GM21717 (cell line): ENCODE measurements around the gene KCNMB2.
"Not testable (repeated sequence)": the region's sequence is repeated elsewhere in the genome, so short reads cannot be mapped to it uniquely, and the experiment has no call there.

Experiments
- ATAC-seq: cut with Tn5 transposase; IDR thresholded peaks from one replicate; pipeline ENCODE4 v1.9.1; 2021; ENCODE audit warnings: mild to moderate bottlenecking, moderate library complexity; ENCODE audit not compliant: unreplicated experiment

Gene KCNMB2

DNA sequence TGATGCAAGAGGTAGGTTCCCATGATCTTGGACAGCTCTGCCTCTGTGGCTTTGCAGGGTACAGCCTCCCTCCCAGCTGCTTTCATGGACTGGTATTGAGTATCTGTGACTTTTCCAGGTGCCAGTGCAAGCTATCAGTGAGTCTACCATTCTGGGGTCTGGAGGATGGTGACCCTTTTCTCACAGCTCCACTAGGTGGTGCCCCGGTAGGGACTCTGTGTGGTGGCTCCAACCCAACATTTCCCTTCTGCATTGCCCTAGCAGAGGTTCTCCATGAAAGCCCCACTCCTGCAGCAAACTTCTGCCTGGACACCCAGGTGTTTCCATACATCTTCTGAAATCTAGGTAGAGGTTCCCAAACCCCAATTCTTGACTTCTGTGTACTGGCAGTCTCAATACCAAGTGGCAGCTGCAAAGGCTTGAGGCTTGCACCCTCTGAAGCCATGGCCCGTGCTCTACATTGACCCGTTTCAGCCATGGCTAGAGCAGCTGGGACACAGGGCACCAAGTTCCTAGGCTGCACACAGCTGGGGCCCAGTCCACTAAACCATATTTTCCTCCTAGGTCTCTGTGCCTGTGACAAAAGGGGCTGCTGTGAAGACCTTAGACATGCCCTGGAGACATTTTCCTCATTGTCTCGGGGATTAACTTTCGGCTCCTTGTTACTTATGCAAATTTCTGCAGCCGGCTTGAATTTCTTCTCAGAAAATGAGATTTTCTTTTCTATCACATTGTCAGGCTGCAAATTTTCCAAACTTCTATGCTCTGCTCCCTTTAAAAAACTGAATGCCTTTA is 209.8 kb downstream of the KCNMB2 start:
- ATAC-seq = not testable (repeated sequence)

- no peak for ATAC-seq
These were observed 212.6 kb downstream of the KCNMB2 start for GRCh38 chr3:178748874-178749273.

DNA sequence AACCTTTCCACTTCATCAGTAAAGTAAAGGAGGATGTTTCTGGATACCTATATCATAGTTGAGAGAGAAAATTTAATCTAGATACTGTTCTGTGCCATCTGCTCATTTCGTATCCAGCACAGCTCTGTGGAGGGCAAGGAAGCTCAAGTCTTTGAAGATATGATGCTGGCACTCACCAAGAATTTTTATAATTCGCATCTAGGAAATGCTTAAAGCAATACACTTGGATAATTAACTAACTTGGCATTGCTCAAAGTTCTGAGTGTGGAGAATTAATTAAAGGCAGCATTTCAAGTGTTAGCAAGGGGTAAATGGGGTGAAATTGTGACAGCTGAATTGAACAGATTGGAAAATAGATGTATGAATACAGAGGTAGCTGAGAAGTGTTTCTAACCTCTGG is 213.2 kb downstream of the KCNMB2 start:
- no peak for ATAC-seq

DNA sequence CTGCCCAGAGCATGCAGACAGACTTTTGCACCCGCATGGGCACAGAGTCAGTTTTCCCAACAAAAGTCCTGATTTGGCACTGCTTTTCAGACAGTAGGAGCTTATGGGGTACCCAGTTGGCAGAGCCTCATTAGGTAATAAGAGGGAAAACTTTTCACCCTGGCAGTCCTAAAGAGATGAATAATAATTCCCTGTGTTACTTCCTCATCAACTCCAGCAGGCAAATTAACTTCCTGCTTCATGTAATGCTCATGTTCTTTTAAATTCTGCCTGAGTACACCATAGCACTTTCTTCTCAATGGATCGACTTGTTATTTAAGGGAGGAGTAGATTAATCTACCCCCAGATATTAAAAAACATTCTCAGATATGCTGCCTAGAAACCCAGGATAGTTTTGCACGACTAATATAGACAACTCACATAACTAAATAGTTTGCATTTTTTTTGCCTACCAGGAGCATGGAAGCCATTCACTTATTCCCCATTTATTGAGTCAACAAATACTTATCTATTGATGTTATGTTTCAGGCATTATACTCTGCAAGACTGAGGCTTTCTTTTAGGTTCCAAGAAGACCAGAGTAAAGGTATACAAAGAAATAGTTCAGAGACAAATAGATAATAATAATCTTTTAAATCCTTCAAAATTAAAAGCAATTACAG is 214.5 kb downstream of the KCNMB2 start:
- ATAC-seq = no peak

GRCh38 chr3:178752843-178753242 is 216.6 kb downstream of the KCNMB2 start:
- ATAC-seq = no peak

GRCh38 chr3:178754852-178755510 is 218.7 kb downstream of the KCNMB2 start:
- ATAC-seq = no peak

- no peak for ATAC-seq
These were observed 224.8 kb downstream of the KCNMB2 start for GRCh38 chr3:178761024-178761423.

DNA sequence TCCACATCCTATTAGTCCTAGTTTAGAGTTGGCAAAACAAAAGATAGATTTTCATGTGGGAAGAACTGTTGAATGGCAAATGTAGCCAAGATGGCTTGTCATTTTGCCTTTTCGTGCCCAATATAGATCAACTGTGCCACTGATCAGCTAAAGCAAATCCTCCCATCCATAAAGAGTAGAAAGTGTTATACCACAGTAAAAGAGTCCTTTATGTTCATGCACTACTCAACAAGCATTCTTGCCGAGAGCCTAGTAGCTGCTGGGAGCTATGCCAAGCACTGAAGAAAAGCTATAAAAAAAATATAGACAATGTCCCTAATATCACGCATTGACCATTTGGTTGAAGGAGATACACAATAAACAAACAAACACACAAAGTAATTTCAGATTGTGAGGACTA is 225.2 kb downstream of the KCNMB2 start:
- ATAC-seq = no peak

- no peak for ATAC-seq
These were observed 226.1 kb downstream of the KCNMB2 start for GRCh38 chr3:178762385-178762784.

DNA sequence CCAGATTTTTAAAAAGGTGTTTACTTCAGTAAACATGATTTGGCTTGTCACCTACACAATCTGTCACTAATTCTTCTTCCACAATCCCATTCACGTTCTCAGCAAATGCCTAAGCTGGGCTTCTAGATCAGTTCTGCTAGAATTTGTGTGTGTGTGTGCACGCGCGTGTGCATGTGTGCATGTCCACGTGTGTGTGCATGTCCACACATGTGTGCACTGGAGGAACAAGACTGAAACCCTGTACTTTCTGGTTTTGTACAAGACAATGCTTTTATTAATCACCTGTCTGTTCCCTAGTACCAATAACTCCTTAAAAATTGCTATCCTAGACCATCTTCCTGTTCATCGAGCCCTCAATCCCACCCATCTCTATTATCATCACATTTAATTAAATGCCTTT is 229.2 kb downstream of the KCNMB2 start:
- ATAC-seq = no peak

DNA sequence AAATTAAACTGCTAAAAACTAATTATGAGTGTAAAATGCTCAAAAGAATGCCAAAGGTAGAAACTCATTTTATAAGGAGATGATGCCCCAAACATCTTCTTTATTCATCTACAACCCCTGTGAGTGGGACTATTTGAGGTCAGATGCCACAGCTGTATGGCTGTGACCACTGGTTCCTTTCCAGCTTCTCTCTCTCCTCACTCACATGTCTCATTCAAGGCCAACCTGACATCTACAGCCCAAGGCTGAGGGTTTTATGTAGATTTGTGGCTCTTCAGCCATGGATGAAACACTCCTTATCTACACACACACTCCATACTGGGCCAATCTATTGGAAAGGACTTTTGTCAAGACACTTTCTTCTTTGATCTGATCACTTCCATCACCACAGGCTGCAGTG is 231.3 kb downstream of the KCNMB2 start:
- ATAC-seq = no peak

DNA sequence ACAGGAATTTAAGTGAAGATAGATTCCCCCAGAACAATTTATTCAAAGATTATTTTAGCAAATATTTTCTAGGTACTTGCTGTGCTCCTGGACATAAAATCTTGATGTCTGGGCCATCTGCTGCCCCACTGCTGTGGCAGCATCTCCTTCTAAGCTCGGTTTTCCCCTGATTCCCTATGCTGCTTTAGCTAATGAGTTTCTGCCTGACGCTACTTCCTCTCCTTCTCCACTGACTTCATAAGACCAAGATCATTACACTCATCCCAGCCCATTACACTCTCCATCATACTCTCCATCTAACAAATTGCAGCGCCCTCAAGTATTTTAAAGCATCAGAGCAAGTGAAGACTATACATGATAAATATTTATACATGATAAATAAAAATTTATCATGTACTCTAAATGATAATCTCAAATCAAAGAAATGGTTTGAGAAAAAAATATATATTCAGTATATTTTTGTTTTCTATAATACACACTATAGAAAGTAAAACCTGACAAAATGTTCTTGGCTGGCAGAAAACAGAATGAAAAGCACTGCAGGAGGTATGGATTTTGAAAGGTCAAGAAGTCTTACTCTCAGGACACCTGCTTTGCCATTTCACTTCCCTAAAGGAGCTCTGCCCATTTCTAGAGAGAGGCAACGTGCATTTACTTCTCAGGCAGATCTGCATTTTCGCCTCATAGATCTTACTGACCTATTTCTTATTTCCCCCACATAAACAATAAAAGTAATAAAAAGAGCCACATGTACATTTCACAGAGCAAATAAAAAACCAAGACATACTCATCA is 232.0 kb downstream of the KCNMB2 start:
- peak; percentile 79 for ATAC-seq

- ATAC-seq = no peak
These were observed 235.3 kb downstream of the KCNMB2 start for GRCh38 chr3:178771511-178771910.

DNA sequence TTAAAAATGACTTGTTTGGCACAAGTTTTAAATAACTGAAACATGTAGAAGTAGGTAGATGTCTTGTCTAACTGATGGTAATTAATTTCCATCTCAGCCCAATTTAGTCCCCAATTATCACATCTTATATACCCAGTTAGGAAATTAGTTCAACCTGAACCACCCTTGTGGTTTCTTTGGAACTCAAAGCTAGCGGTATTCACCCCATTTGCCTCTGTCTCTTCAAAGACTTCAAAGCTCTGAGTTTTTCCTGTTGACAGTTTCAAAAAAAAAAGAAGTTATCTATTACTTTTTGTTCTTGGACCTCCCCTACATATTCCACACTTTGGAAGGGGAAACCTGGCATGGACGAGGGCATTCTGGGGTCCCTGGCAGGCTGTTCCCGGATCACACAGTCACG is 236.5 kb downstream of the KCNMB2 start:
- no peak for ATAC-seq

- ATAC-seq = no peak
These were observed 237.1 kb downstream of the KCNMB2 start for GRCh38 chr3:178773358-178773757.

- ATAC-seq = peak; percentile 89
These were observed 241.6 kb downstream of the KCNMB2 start for GRCh38 chr3:178777718-178778411.

- ATAC-seq = peak; percentile 8
These were observed 242.4 kb downstream of the KCNMB2 start for GRCh38 chr3:178778589-178778988.

- no peak for ATAC-seq
These were observed 249.7 kb downstream of the KCNMB2 start for GRCh38 chr3:178785961-178786360.

- ATAC-seq = no peak
These were observed 251.7 kb downstream of the KCNMB2 start for GRCh38 chr3:178787960-178788359.

- ATAC-seq = no peak
These were observed 258.5 kb downstream of the KCNMB2 start for GRCh38 chr3:178794711-178795110.

GRCh38 chr3:178795349-178795748 is 259.1 kb downstream of the KCNMB2 start:
- ATAC-seq = no peak
